Activated CD4-positive, CD25-positive, alpha-beta regulatory T cell (primary cell): ENCODE results near the gene BTRC.
A peak's percentile ranks its signal among the peaks of the same experiment; 100 is the strongest.
"Not testable (repeated sequence)": the region's sequence is repeated elsewhere in the genome, so short reads cannot be mapped to it uniquely, and the experiment has no call there.

Experiments
- DNase-seq, 4 experiments: peaks; one replicate each; lab custom pipeline; 2025; lab: John Stamatoyannopoulos, UW

Gene BTRC

GRCh38 chr10:101353692-101354327, at the start of gene BTRC:
TSS of gene BTRC (plus strand) at chr10:101354165. CDS start at chr10:101354181, 16 bp downstream.
- DNase-seq, result peak; percentile 83 to 90 (median 88)

DNA sequence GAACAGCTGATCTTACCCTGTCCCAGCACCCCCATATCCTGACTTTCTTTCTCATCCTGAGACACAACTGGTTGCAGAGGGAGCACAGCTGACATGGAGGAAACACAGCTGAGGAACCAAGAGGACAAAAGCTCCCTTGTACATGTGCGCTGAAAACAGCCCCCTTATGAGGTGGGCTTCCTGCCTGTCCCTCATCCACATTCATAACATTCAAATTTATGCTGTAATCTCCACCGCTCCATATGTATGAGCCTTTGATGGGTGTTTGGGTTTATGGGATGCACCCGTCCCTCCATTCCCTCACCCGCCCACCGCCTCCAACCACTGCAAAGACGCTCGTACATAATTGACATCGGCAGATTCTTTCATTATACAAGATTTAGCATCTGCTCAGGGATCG, 49.6 kb upstream of the BTRC start:
- DNase-seq, result no peak

GRCh38 chr10:101305320-101306241, 48.4 kb upstream of the BTRC start:
- DNase-seq, result no peak

DNA sequence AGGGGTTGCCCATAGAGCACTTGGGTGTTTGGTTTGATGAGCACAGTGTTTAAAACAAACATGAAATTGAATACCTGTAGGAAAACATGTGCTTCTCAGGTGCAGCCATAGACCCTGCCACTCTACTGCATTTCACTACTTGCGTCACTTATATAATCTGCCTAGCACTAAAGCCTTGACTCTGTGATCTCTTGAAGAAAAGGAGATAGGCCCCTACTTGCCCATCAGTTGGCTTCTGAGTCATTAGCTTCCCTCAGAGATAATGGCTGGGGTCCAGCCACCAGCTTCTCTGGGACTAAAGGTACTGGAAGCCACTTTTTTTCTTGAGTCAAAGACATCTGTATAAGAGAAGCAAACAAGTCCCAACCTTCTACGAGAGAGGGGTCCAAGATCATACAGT, 45.9 kb upstream of the BTRC start:
- DNase-seq, result no peak

DNA sequence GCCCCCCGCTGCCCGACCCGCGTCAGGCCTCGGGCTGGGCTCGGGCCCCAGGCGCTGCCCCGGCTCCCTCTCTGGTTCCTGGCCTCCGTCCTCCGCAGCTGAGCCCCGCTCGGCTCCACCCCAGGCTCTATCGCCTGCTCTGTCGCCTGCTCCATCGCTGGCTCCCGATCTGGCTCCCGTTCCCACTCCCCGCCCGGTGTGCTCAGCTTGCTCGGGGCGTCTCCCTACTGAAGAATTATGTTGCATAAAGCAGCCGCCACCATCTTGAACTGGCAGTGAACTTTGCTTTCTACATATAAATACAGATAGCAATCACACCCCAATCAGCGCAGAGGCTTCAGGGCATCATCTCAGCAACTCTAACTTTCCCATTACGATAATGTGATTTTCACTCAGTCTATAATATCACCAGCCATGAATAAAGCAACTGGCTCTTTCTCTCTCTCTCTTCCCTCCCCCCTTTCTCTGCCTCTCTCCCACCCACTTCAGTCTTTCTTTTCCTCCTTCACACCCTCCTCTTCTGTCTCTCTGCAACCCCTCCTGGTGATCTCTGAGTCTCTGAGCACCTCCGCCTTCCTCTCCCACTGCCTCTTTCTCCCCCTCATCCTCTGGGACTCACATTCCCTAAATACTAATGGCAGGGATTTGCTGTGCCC, 43.3 kb upstream of the BTRC start:
- no peak for DNase-seq

DNA sequence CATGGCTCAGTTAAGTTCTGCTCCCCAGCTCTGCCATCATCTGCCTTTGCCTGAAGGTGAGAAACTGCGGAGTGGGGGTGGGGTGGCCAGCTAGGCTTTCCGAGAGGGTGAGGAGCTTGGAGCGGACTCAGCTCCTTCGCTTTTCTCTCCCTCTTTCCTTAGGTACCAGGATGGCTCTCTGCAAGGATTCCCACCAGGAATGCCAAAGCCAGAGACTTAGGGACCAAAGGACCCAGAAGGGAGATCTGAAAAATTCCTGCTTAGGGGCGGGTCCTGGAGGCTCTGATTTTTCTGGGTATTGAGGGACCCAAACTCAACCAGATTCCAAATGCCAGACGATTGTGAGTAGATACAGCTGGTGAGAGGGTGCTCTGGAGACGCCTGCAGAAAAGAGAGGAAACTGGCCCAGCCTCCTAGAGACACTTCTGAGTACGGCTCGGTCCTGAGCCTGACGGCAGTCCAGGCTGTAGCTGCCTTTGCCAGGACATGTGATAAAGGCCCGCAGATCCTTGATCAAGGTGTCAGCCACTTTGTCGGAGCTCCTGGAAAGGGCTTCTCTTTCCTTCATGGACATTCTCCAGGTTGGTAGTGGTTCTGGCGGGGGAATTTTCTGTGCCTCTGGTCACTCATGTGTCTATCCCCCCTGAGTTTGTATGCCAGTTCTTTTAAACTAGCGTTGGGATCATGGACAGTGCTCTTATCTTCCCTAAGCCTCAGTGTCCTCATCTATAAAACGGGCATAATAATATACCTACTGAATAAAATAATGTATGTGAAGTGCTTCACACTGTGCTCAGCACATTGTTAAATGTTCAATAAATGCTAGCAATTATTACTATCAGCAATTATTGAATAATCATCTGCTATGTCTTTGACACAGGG, 42.5 kb upstream of the BTRC start:
- no peak for DNase-seq

DNA sequence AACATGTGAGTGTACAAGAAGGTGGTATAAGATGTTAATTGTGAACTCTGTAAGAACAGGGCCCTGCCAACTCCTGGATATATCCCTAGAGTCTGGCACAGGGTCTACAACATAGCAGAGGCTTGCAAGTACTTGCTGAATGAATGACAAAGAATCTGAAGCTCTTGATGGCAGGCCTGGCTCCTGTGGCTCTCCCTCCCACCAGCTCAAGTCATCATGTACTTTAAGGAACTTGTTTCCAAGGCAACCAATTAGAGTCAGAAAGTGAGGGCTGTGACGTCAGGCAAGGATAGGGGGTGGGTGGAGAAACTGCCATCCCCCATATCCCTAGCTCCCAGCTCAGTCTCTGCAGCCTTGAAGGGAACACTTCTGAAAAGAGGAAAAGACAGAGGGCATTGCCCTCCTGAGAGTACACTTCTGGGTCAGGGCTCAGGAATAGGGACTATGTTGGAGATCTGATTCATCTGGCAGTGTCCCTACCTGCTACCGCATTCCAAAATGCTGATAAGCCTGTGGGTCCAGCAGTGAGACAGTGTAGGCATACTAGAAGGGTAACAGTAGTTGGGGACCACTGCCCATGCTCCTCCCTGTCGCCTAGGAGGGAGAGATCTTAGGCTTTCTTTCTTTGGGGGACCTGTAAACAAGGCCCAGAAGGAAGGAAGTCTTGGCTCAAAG, 34.6 kb upstream of the BTRC start:
- no peak for DNase-seq

- no peak for DNase-seq
These were observed 32.9 kb upstream of the BTRC start for GRCh38 chr10:101321073-101321472.

DNA sequence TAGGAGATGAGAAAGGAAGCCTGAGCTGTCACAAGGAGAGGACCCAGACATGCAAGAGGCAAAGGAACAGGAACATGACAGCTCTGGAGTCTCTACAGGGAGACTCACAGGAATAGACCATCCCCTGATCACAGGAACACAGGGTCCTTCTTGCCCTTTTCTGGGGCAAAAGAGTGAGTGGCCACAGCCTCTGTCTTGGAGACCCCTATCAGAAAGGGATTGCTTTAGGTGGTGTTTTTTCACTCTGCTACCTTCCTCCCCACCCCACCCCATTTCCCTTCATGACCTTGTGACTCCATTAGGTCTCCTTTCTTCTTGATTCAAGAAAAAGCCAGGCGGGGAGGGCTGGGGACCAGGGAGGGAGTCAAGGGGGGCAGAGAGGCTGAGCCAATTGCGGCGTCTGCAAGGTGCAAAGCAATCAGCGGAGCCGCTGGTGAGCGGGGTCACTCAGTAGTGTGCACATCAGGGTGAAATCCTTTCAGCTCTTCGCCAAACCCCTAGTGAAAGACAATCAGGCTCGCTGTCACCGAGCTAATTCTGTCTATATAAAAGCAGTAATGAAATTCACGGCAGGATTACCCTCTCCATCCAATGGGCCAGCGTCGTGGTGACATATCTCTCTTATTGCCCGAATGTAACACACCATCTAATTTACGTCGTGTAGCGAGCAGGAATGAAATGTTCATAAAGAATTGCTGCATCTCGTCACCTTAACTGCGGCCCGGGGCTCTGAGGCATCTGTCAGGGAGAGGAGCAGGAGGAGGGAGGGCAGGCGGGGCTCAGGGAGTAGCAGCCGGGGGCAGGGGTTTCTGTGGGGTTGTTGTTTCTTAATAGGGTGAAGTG, 31.5 kb upstream of the BTRC start:
- DNase-seq, result no peak

- DNase-seq, result no peak
These were observed 30.5 kb upstream of the BTRC start for GRCh38 chr10:101323495-101323894.

DNA sequence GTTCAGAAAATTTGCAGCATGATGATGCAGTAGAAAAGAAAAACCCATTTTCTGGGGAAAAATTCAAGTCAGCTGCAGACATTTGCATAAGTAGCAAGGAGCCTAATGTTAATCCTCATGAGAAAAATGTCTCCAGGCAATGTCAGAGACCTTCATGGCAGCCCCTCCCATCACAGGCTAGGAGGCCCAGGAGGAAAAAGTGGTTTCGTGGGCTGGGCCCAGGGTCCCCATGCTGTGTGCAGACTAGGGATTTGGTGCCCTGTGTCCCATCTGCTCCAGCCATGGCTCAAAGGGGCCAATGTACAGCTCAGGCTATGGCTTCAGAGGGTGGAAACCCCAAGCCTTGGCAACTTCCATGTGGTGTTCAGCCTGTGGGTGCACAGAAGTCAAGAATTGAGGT, 26.5 kb upstream of the BTRC start:
- DNase-seq, result not testable (repeated sequence)

GRCh38 chr10:101329341-101330032, 24.5 kb upstream of the BTRC start:
- DNase-seq, result no peak

- no peak for DNase-seq
These were observed 23.7 kb upstream of the BTRC start for GRCh38 chr10:101330231-101330630.

DNA sequence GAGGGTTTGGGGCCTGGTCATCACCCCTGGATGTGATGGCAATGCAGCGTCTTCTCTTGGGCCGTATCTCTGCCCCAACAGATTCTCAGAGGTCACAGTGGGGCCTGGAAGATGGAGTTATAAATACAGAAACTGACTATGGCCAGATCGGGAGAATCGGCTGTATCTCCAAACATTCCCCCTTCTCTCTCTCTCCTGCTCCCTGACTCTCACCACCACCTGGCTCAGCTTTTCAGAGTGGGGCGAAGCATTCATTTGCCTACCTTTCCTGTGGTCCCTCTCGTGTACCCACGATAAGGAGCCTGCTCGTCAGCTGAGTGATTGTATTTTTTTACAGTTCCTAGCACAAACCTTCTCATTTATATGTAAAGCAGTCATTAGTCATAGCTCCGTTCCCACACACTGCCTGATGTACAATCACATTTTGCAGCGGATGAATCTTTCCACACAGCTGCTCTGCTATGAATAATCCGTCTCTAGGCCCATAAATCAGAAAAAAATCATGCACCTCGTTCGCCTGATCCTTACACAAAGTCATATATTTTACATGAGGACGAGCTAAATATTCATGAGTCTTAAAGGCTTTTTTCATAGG, 23.2 kb upstream of the BTRC start:
- no peak for DNase-seq

GRCh38 chr10:101331956-101332355, 22.0 kb upstream of the BTRC start:
- DNase-seq, result no peak

GRCh38 chr10:101334259-101334658, 19.7 kb upstream of the BTRC start:
- DNase-seq, result not testable (repeated sequence)

DNA sequence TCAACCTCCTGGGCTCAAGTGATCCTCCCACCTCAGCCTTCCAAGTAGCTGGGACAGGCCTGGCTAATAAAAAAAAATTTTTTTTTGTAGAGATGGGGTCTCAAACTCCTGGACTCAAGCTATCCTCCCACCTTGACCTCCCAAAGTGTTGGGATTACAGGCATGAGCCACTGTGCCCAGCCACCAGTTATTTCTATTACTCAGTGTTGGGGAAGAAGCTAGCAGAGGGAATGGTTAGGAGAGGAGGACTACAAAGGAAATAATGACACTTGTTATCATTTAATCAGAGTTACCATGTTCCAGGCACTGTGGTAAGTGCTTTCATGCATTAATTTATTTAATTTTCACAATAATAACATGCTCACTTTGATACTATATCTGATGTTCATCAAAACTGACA, 17.6 kb upstream of the BTRC start:
- no peak for DNase-seq

DNA sequence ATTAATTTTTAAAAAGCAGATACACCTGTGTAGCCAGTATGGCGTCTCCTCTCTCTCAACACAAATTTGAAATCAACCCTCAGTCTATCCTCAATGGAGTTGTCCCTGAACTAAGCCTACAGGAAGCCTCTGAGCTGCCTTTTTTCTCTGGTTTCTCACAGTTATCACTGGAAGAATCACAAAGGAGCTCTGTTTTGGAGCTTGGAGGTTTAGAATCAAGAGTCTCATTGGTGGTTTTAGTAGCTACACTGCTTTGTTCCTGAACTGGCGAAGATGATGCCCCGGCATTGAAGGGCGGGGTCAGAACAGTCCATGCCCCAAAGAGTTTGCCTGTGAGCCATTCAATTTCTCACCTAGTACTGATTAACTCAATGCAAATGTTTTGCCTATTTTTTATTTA, 16.1 kb upstream of the BTRC start:
- DNase-seq, result no peak

DNA sequence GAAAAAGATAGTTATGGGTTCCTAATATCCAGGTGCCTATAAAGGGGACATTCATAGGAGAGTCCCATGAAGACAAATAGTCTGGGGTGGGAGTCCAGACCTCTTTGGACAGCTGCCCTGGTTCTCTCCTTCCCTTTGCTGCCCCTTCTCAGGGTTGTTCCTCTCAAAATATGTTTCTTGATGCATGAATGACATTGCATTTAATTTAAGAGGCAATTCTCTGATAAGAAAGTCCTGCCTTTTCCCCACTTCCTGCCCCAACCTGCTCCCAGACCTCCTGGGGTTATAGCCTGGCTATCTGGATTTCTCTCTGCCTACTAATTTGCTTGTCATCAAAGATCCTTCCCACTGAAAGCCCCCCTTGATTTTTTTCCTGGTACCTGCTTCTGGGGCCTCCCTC, 12.5 kb upstream of the BTRC start:
- DNase-seq, result no peak
